ENCODE data around the gene ZNF627.

ZNF627 gene

GRCh38 chr19:11586331-11586730 lies 11.0 kb upstream of the ZNF627 start:
- DNase-seq (ENCODE audit: low spot score) (no peak), ATAC-seq (ENCODE audit: low read depth) (no peak)
- TF ChIP-seq CTCF (IDR thresholded peaks at IDR 0.05; ENCODE audit: poor library complexity, severe bottlenecking): no peak
- no peaks in the 10 kb centered on the region for H3K4me1 ChIP-seq (ENCODE audit: insufficient read depth, poor library complexity, severe bottlenecking)
- no peaks in the 10 kb centered on the region for H3K9me3 ChIP-seq (ENCODE audit: severe bottlenecking)
- no peaks in the 10 kb centered on the region for H3K36me3 ChIP-seq (ENCODE audit: low read depth)
- no peak overlapping the region for H3K4me3 ChIP-seq (ENCODE audit: severe bottlenecking)
- no peak overlapping the region for H3K27ac ChIP-seq (ENCODE audit: poor library complexity, severe bottlenecking)
- no peaks in the 10 kb centered on the region for H3K27me3 ChIP-seq (ENCODE audit: insufficient read depth, poor library complexity, severe bottlenecking)

GRCh38 chr19:11587302-11587974 lies 9.8 kb upstream of the ZNF627 start:
- Histone ChIP-seq H3K4me3 (ENCODE audit: severe bottlenecking) (no peak overlapping the region), H3K27ac (ENCODE audit: poor library complexity, severe bottlenecking) (no peak overlapping the region), H3K36me3 (ENCODE audit: low read depth) (no peaks in the 10 kb centered on the region), H3K9me3 (ENCODE audit: severe bottlenecking) (no peaks in the 10 kb centered on the region), H3K4me1 (ENCODE audit: insufficient read depth, poor library complexity, severe bottlenecking) (no peaks in the 10 kb centered on the region), H3K27me3 (ENCODE audit: insufficient read depth, poor library complexity, severe bottlenecking) (no peaks in the 10 kb centered on the region)
- peak; percentile 67 for TF ChIP-seq CTCF (IDR thresholded peaks at IDR 0.05; ENCODE audit: poor library complexity, severe bottlenecking)
- DNase-seq (ENCODE audit: low spot score) (no peak), ATAC-seq (ENCODE audit: low read depth) (peak; percentile 84)

DNA sequence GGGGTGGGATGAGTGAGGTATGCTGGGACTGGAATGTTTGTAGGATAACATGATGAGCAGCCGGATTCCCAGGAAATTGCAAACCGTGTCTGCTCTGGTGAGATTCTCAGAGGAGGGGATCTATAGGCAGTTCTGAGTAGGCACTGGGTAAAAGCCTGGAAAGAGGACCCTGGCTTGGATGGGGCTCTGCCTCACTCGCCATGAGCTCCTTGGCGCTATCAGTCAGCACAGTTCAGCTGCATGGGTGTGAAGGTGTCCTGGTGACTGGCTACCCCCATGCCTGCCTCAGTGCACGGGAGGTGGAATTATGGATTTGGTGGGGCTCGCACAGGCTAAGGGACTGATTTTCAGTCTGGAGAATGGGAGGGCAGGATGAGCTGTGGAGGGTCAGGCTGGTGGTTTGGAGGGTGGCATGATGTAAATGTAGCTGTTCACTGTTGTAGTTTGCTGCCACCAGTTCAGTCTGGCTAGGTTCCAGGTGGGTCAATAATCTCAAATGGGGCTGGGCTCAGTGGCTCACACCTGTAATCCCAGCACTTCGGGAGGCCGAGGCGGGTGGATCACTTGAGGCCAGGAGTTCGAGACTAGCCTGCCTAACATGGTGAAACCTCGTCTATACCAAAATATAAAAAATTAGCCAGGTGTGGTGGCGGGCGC lies 9.2 kb upstream of the ZNF627 start:
- peak; percentile 29; the same call in 2 of the 3 replicates for ATAC-seq (ENCODE audit: low read depth)
- no peak for DNase-seq (ENCODE audit: low spot score)

GRCh38 chr19:11594084-11594483 lies 3.2 kb upstream of the ZNF627 start:
- Histone ChIP-seq H3K36me3 (ENCODE audit: low read depth) (peaks cover 5% of the 10 kb centered on the region), H3K27ac (ENCODE audit: poor library complexity, severe bottlenecking) (no peak overlapping the region), H3K4me1 (ENCODE audit: insufficient read depth, poor library complexity, severe bottlenecking) (peaks cover 4% of the 10 kb centered on the region), H3K4me3 (ENCODE audit: severe bottlenecking) (no peak overlapping the region), H3K9me3 (ENCODE audit: severe bottlenecking) (no peaks in the 10 kb centered on the region), H3K27me3 (ENCODE audit: insufficient read depth, poor library complexity, severe bottlenecking) (no peaks in the 10 kb centered on the region)
- ATAC-seq (ENCODE audit: low read depth) (no peak), DNase-seq (ENCODE audit: low spot score) (no peak)
- TF ChIP-seq CTCF (IDR thresholded peaks at IDR 0.05; ENCODE audit: poor library complexity, severe bottlenecking): no peak

More for the DNA sequence above, 9.2 kb upstream of the ZNF627 start:
- TF ChIP-seq CTCF (IDR thresholded peaks at IDR 0.05; ENCODE audit: poor library complexity, severe bottlenecking): peak; percentile 49
- Histone ChIP-seq H3K27me3 (ENCODE audit: insufficient read depth, poor library complexity, severe bottlenecking) (no peaks in the 10 kb centered on the region), H3K4me3 (ENCODE audit: severe bottlenecking) (no peak overlapping the region), H3K9me3 (ENCODE audit: severe bottlenecking) (no peaks in the 10 kb centered on the region), H3K27ac (ENCODE audit: poor library complexity, severe bottlenecking) (no peak overlapping the region), H3K4me1 (ENCODE audit: insufficient read depth, poor library complexity, severe bottlenecking) (no peaks in the 10 kb centered on the region), H3K36me3 (ENCODE audit: low read depth) (no peaks in the 10 kb centered on the region)

- Histone ChIP-seq H3K36me3 (ENCODE audit: low read depth) (peaks cover 25% of the 10 kb centered on the region), H3K4me3 (ENCODE audit: severe bottlenecking) (no peak overlapping the region), H3K27me3 (ENCODE audit: insufficient read depth, poor library complexity, severe bottlenecking) (no peaks in the 10 kb centered on the region), H3K9me3 (ENCODE audit: severe bottlenecking) (no peaks in the 10 kb centered on the region), H3K4me1 (ENCODE audit: insufficient read depth, poor library complexity, severe bottlenecking) (peaks cover 4% of the 10 kb centered on the region), H3K27ac (ENCODE audit: poor library complexity, severe bottlenecking) (no peak overlapping the region)
- TF ChIP-seq CTCF (IDR thresholded peaks at IDR 0.05; ENCODE audit: poor library complexity, severe bottlenecking): no peak
- ATAC-seq (ENCODE audit: low read depth): no peak
- no peak for DNase-seq (ENCODE audit: low spot score)
Observed at GRCh38 chr19:11596156-11596555, 1.1 kb upstream of the ZNF627 start.

Measured in RWPE2 (cell line).